Caco-2 (cell line): ENCODE results near the gene TMEM218. TPM values are rescaled to one million over a fixed set of nuclear protein-coding genes. Genes with fewer than 3 reads are reported as not detected.

Source experiments
- BruUV-seq: library from RNA; stranded (reverse); fragments of 400-500 nt; replicated peaks from 2 replicates; lab custom pipeline; 2021; lab: Mats Ljungman, UMichigan
- CTCF ChIA-PET: fragments of 300-600 bp; sonication (Branson Sonifier 250); formaldehyde crosslinking; loops from one replicate; lab custom pipeline; 2022; ENCODE audit warnings: antibody characterized with exemption; lab: Charles Lee
- POLR2A ChIA-PET: fragments of 300-600 bp; sonication (Branson Sonifier 250); formaldehyde crosslinking; loops from one replicate; lab custom pipeline; 2022; ENCODE audit warnings: antibody characterized with exemption; lab: Charles Lee
- DNase-seq, 2 experiments: peaks; one replicate each; pipeline versions ENCODE4 v3.0.0 to v3.0.0-alpha.2; 2020 to 2022
- H3K27me3 ChIP-seq: replicated peaks from 2 replicates; pipeline ENCODE4 v1.6.0; 2011; ENCODE audit warnings: low read length; ENCODE audit not compliant: control insufficient read depth, insufficient read depth
- H3K36me3 ChIP-seq: 2 replicates; pipeline ENCODE4 v1.5.1; 2011; ENCODE audit warnings: low read length; ENCODE audit not compliant: control insufficient read depth, insufficient read depth
- H3K4me1 ChIP-seq: fragments of 250-450 bp; sonication (Bioruptor Pico); 2 replicates; pipeline ENCODE4 v1.5.1; 2020; ENCODE audit warnings: mild to moderate bottlenecking
- H3K4me3 ChIP-seq: 2 replicates; pipeline ENCODE4 v1.5.1; 2011; ENCODE audit warnings: low read depth, mild to moderate bottlenecking, control low read depth, low read length
- H3K9me3 ChIP-seq: fragments of 250-450 bp; sonication (Bioruptor Pico); 2 replicates; pipeline ENCODE4 v1.5.1; 2020; ENCODE audit warnings: mild to moderate bottlenecking, moderate library complexity
- H3K27ac Mint-ChIP-seq: one replicate; pipeline ENCODE4 v1.8.0; 2022; ENCODE audit warnings: mixed read lengths; ENCODE audit not compliant: unreplicated experiment
- H3K27me3 Mint-ChIP-seq: one replicate; pipeline ENCODE4 v1.8.0; 2022; ENCODE audit warnings: mixed read lengths; ENCODE audit not compliant: insufficient read depth, unreplicated experiment
- H3K36me3 Mint-ChIP-seq: one replicate; pipeline ENCODE4 v1.8.0; 2022; ENCODE audit warnings: mild to moderate bottlenecking, mixed read lengths; ENCODE audit not compliant: insufficient read depth, unreplicated experiment
- H3K4me1 Mint-ChIP-seq: one replicate; pipeline ENCODE4 v1.8.0; 2022; ENCODE audit warnings: low read depth, mixed read lengths; ENCODE audit not compliant: unreplicated experiment
- H3K4me3 Mint-ChIP-seq: one replicate; pipeline ENCODE4 v1.8.0; 2022; ENCODE audit warnings: mild to moderate bottlenecking, moderate library complexity, mixed read lengths; ENCODE audit not compliant: unreplicated experiment
- H3K9me3 Mint-ChIP-seq: one replicate; pipeline ENCODE4 v1.8.0; 2022; ENCODE audit warnings: mixed read lengths; ENCODE audit not compliant: unreplicated experiment
- intact Hi-C: fragments of 100-400 bp; cut with micrococcal nuclease; formaldehyde crosslinking; loops from one replicate; pipeline ENCODE4 v1.10.0; 2022; ENCODE audit not compliant: unreplicated experiment
- total RNA-seq: library from RNA; stranded (reverse); gene quantifications from 2 replicates; pipeline ENCODE4 v1.2.3, GENCODE V29; 2022
- TF ChIP-seq, protein P1 (sequence below), 2 experiments: fragments of 200-600 bp in 1 of 2; IDR thresholded peaks; 1 replicate in 1 of 2; 2 replicates in 1 of 2; pipeline versions ENCODE4 v1.5.1 to v1.8.0; 2011 to 2022; ENCODE audit warnings: antibody characterized with exemption in 1 of 2, control low read depth in 1 of 2, inconsistent platforms in 1 of 2, low read depth in 1 of 2, low read length in 1 of 2, mild to moderate bottlenecking in 1 of 2, moderate library complexity in 1 of 2; ENCODE audit not compliant: insufficient read depth in 1 of 2, severe bottlenecking in 1 of 2, unreplicated experiment in 1 of 2

Gene TMEM218
- total RNA-seq, 1 experiment from 2014 or later, result 20.3 TPM

DNA sequence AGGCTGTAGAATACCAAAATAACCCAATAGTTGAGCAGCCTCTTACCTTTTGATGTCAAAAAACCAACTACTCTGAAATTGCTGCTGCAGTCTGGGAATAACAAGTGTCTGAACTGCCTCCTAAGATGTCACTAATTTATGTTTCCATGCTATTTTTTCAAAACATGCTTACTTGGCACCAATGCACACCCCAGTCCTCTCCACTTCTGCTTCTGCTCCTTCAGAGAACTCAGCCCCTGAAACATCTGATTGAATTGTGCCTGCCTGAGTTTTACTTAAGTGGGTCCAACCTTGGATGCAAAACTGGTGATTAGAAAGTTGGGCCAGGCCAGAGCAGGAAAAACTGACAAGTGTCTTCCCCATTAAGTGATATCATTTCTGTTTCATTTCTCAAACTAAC lies 24.6 kb upstream of the TMEM218 start:
- H3K27me3 Mint-ChIP-seq, result peaks cover 6% of the 10 kb centered on the region
- H3K9me3 Mint-ChIP-seq, result no peaks in the 10 kb centered on the region
- no peak for DNase-seq
- Histone ChIP-seq H3K27me3 (peaks cover 3% of the 10 kb centered on the region), H3K36me3 (no peaks in the 10 kb centered on the region), H3K9me3 (no peaks in the 10 kb centered on the region), H3K4me1 (no peaks in the 10 kb centered on the region), H3K4me3 (no peak overlapping the region)
- H3K36me3 Mint-ChIP-seq, result no peaks in the 10 kb centered on the region
- no peaks in the 10 kb centered on the region for H3K4me1 Mint-ChIP-seq
- CTCF ChIA-PET, result no interaction called here
- no peak overlapping the region for H3K4me3 Mint-ChIP-seq
- H3K27ac Mint-ChIP-seq, result no peak overlapping the region
- intact Hi-C loops, result no loop called here
- TF ChIP-seq, protein P1, sequence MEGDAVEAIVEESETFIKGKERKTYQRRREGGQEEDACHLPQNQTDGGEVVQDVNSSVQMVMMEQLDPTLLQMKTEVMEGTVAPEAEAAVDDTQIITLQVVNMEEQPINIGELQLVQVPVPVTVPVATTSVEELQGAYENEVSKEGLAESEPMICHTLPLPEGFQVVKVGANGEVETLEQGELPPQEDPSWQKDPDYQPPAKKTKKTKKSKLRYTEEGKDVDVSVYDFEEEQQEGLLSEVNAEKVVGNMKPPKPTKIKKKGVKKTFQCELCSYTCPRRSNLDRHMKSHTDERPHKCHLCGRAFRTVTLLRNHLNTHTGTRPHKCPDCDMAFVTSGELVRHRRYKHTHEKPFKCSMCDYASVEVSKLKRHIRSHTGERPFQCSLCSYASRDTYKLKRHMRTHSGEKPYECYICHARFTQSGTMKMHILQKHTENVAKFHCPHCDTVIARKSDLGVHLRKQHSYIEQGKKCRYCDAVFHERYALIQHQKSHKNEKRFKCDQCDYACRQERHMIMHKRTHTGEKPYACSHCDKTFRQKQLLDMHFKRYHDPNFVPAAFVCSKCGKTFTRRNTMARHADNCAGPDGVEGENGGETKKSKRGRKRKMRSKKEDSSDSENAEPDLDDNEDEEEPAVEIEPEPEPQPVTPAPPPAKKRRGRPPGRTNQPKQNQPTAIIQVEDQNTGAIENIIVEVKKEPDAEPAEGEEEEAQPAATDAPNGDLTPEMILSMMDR (IDR thresholded peaks at IDR 0.05; ENCODE audit: insufficient read depth in 1 of 2, low read depth in 1 of 2, low read length in 1 of 2, severe bottlenecking in 1 of 2, unreplicated experiment in 1 of 2), result no peak
- BruUV-seq, result no TSS peak
- POLR2A ChIA-PET, result no interaction called here

DNA sequence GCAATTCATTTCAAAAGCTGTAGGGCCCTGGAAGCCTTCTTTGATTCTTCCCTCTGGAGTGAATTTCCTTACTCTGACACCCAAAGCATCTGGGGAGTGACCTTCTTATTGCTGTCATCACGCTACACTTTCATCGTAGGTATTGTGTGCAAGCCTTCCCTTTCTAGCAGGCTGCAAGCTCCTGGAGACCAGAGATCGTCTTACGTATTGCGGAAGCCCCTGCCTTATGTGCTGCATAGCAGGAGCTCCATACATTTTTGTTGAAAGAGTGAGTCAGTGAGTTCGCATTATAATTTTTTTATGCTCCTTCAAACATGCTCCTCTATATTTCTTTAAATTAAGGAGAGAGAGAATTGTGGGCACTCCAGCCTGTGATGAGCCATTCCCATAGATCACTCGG lies 21.2 kb upstream of the TMEM218 start:
- no peak overlapping the region for H3K4me3 Mint-ChIP-seq
- TF ChIP-seq, protein P1 (IDR thresholded peaks at IDR 0.05; ENCODE audit: insufficient read depth in 1 of 2, low read depth in 1 of 2, low read length in 1 of 2, severe bottlenecking in 1 of 2, unreplicated experiment in 1 of 2), result no peak
- DNase-seq, result no peak
- intact Hi-C loops, result no loop called here
- no peaks in the 10 kb centered on the region for H3K9me3 ChIP-seq
- CTCF ChIA-PET, result interaction anchor here (0.8 kb wide), 1 partner anchor 8 kb away, joined by 3 read pairs; no protein-coding TSS in a partner anchor
- H3K27me3 ChIP-seq, result peaks cover 3% of the 10 kb centered on the region
- H3K4me1 Mint-ChIP-seq, result no peaks in the 10 kb centered on the region
- no peaks in the 10 kb centered on the region for H3K36me3 Mint-ChIP-seq
- H3K4me1 ChIP-seq, result no peaks in the 10 kb centered on the region
- H3K36me3 ChIP-seq, result no peaks in the 10 kb centered on the region
- H3K4me3 ChIP-seq, result no peak overlapping the region
- no peak overlapping the region for H3K27ac Mint-ChIP-seq
- BruUV-seq, result no TSS peak
- H3K27me3 Mint-ChIP-seq, result peaks cover 16% of the 10 kb centered on the region
- POLR2A ChIA-PET, result no interaction called here
- H3K9me3 Mint-ChIP-seq, result no peaks in the 10 kb centered on the region

DNA sequence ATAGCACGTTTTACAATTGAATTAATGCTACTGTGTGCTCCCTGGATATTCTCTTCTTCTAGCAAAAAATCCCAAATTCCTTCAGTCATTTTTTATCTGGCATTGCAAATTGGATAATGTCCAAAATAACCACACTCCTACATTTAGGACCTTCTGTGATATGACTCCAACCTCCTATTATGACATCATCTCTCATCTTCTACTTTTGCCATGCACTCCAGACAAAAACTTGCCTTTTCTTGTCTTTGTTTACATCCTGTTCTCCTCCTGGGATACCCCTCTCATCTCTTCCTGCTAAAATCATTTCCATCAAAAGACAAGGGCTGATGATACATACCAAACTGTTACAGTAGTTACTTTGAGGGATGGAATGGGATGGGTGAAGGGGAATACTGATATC lies 20.6 kb upstream of the TMEM218 start:
- Mint-ChIP-seq H3K4me3 (no peak overlapping the region), H3K9me3 (no peaks in the 10 kb centered on the region), H3K27me3 (peaks cover 16% of the 10 kb centered on the region), H3K27ac (no peak overlapping the region), H3K36me3 (no peaks in the 10 kb centered on the region), H3K4me1 (no peaks in the 10 kb centered on the region)
- Histone ChIP-seq H3K4me1 (no peaks in the 10 kb centered on the region), H3K27me3 (peaks cover 3% of the 10 kb centered on the region), H3K9me3 (no peaks in the 10 kb centered on the region), H3K36me3 (no peaks in the 10 kb centered on the region), H3K4me3 (no peak overlapping the region)
- CTCF ChIA-PET, result interaction anchor here (0.8 kb wide), 1 partner anchor 9 kb away, joined by 3 read pairs; no protein-coding TSS in a partner anchor
- DNase-seq, result no peak
- TF ChIP-seq, protein P1 (IDR thresholded peaks at IDR 0.05; ENCODE audit: insufficient read depth in 1 of 2, low read depth in 1 of 2, low read length in 1 of 2, severe bottlenecking in 1 of 2, unreplicated experiment in 1 of 2), result no peak
- POLR2A ChIA-PET, result no interaction called here
- BruUV-seq, result no TSS peak
- intact Hi-C loops, result no loop called here
